Activated CD4-positive, alpha-beta T cell treated with anti-CD3 and anti-CD28 coated beads, Interleukin-2, Interleukin-4, amounts not matched to agents 100 ng/mL and 50 ng/mL, durations not matched to agents 16 hours and 8 hours (primary cell): ENCODE data around the gene TUFT1.

Source experiments
- DNase-seq: peaks from one replicate; pipeline ENCODE4 v3.0.0-alpha.2; 2020; ENCODE audit warnings: low spot score

Gene TUFT1

DNA sequence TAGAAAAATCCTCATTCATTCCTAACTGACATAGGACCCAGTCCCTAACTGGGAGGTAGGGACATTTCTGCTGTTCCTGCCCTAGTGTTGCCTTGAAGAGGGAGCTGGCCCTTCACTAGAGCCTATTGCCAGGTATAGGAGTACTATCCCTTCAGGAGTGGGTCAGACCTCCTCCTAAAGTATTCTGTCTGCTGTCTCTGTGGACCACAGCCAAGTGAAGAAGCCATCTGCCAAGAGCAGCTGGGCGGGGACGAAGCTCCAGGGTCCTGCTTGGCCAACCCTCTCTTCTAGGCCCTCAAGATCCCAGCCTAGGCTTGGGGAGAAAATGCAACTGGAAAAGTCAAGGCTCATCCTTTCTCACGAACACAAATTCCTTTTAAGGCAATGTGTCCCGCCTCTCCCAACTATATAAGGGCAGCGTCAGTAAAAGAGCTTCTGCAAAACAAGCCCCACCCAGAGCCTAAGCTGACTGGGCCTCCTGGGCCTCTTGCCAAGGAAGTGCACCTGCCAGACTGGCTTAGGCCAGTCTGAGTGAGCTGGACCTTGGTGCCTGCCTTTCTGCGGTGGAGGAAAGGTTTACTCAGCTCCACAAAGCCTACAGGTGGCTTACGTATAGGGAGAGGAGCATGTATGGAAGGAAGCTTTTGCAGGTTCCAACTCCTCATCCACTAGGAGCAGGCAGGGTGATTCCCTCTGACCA lies 638 bp upstream of the TUFT1 start:
- peak; percentile 27 for DNase-seq

DNA sequence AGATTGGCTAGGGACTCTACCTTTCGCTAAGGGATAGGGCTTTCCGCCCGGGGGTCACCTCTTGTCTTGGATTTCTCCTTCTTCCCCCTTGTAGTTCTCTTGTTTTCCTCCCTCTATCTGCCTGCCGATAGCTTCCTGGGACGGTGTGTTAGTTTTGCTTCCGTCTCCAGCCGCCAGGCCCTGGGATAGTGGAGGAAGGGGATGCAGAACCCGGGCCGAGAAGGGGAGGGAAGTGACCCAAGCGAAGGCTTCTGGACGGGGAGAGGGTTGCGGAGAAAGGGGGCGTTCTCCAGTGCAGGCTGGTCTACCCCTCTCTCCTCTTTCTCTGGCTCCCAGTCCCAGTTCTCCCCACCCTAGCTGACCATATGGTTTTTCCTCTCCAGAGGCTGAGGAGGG lies 871 bp downstream of the TUFT1 start:
- DNase-seq, result no peak

DNA sequence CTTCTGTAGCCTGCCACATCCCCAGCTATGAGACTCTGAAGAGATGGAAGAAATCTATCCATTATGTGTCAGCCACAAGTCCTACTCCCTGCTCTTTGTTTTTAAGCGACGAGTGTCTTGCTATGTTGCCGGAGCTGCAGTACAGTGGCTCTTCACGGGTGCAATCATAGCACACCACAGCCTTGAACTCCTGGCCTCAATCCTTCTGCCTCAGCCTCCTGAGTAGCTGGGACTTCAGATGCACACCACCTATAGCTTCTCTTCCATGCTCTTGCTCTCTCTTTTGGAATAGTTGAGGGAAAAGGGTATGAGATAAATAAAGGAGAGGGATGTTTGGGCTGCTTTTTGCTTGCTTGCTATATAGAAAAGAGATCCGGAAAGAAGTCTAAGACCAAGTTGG lies 1.6 kb downstream of the TUFT1 start:
- DNase-seq, result no peak

DNA sequence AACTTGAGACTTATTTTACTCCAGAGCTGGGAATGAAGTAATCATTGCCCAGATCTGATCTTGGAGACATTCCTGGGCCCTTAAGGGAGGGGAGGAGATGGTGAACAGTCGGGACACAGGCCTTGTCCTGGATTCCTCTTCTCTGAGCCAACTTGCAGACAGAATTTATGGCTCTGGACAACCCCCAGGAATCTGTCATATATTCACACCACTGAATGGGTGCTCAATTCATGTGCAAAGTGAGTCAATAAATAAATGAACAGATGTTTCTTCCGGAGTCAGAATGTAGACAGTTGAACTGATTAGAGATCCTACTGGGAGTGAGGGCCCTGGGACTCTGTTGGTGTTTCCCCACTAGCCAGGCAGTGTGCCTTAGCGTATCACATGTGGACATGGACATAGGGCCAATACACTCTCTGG lies 2.6 kb downstream of the TUFT1 start:
- no peak for DNase-seq

DNA sequence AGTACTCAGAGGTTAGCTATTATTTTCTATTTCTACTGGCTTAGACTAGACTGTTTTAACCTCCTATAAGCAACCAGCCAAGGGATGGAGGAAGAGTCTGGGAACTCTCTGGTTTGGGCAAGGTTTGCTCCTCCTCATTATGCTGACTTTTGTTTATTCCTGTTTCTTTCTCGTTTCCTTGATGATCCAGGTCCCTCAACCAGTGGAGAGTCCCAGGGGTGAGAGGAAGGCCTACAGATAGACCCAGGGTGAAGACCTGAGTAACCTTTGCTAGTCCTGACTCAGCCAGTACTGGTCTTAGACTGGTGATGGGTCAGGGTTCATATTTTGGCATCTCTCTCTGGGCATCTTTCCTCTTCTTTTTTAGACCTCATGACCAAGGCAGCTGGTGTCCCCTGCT lies 5.4 kb downstream of the TUFT1 start:
- DNase-seq, result no peak

DNA sequence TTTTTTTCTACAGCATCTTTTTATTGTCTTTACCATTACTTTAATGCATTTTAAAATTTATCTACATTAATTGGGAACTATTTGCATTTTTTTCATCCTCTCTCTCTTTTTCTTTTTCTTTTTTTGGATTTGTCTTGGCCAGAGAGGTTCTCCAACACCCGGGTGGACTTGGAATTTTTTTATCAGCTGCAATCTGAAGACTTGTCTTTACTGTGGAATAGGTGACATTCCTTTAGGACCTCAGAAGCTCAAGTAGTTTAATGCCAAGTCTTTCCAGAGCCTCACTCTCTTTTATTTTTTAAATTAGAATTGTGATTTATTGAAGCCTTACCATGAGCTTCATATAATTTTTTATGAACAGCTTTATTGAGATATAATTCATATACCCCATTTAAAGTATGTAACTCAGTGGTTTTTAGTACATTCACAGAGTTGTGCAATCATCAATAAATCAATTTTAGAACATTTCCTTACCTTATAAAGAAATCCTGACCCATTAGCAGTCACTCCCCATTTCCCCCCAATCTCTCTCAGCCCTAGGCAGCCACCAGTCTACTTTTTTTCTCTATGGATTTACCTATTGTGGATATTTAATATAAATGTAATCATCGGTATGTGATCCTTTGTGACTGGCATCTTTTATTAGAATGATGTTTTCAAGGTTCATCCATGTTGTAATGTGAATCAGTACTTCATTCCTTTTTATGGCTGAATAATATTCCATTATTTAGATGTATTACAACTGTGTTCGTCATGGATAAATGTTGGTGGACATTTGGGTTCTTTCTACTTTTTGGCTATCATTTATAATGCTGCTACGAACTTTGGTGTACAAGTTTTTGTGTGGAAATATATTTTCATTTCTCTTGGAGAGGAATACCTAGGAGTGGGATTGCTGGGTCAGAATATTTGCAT lies 6.2 kb downstream of the TUFT1 start:
- DNase-seq, result no peak

DNA sequence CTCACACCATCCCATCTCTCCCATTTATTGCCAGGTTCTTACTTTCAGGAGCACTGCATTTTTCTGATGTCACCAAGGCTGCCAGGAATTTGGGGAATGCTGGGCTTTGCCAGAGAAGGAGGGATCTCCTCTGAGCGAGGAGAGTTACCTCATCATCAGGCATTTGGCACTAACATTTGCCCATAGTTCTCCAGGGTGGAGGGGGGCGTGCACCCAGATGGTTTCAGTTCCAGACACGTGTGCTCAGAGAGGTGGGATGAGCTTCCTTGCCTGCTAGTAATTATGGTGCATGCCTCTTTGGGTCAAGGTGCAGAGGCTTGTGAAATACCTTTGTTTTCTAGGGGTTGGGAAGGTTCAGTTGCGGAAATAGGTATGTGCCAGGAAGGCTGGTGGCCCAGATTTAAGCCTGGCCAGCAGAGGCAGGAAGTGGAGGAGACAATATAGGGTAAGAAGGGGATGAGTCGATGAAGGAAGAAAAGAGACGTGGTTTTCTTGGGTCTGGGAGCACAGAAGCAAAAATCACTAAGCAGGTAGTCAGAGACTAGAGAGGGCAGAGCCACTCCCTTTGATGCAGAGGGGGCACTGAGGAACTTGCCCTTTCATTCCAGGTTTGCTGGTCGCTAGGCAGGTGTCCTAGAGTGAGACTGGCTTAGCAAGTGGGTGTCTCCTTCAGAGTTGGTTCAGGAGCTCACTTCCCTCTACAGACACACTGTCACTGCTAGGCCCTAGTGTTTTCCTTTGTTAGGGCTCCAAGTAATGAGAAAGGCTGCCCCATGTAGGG lies 7.2 kb downstream of the TUFT1 start:
- DNase-seq, result no peak

DNA sequence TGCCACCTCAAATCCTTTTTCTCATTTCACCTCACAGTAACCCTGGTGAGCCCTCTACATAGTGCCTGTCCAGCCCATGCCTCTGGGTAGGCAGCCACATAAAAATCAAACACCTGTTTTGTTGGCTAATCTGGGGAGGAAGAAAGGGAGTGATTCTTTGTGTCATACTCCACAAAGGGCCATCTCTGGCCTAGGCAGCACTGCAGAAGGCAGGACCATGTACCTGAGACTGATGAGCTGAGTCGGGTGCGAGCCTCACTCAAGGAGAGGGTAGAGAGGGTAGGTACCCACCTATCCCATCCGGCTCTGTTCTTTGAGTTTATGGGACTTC lies 7.8 kb downstream of the TUFT1 start:
- DNase-seq, result no peak

DNA sequence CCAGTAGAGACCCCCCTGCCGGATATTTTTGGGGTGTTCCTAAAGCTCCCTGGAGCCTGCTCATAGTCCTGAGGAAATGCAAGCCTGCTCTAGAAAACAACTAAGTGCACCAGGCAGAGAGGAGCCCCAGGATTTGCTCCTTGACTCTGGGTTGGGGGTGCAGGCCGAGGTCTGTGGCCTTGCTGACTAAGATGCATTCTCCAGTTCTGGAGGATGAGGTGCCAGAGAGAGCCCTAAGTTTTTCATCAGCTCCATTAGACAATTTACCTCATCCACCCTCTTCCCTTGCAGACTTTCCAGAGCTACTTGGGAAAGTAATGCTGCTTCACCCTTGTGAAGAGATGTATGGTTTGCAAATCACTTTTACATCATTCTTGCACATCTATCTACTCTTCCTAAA lies 9.1 kb downstream of the TUFT1 start:
- DNase-seq, result no peak

DNA sequence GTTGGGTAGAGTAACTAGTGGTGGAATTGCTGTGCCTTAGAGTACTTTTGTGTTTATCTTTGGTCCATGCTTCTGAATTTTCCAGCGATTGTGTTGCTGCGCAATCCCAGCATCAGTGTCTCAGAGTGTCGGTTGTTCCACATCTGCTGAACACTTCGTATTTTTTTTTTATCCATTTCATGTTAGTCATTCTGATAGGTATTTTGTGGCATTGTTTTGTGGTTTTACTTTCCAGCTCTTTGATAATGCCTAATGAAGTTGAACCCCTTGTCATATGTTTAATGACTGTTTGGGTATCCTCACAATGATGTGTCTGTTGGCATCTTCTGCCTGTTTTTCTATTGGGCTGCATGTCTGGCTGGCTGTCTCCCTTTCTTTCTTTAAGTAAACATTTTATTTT lies 13.6 kb downstream of the TUFT1 start:
- no peak for DNase-seq

DNA sequence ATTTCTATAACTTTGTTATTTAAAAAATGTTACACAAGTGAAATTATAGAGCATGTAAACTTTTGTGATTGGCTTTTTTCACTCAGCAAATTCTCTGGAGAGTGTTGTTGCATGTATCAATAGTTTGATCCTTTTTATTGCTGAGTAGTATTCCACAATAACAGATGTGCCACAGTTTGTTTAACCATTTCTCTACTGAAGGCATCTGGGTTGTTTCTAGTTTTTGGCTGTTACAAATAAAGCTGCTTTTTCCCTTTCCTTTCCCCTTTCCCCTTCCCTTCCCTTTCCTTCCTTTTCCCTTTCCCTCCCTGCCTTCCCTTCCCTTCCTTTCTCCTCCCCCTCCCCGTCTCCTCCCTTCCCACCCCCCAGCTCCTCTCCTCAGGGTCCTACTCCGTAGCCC lies 15.9 kb downstream of the TUFT1 start:
- DNase-seq, result no peak

DNA sequence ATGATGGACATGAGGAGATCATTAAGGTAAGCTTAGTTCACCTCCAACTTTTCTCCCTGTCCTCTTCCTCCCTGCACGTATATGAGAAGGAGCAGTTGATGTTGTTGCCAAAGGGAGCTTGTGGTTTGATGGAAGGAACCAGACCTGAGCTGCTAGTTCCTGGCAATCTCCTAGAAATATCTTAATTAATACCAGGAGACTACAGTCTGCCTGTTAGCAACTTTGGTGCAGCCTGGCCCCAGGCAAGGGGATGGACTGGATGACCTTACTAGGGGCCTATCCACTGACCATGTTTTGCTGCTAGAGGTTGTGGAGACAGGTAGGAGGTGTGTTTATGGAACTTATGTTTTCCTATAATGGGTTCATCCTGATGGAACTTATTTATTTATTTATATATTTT lies 22.6 kb downstream of the TUFT1 start:
- DNase-seq, result no peak

DNA sequence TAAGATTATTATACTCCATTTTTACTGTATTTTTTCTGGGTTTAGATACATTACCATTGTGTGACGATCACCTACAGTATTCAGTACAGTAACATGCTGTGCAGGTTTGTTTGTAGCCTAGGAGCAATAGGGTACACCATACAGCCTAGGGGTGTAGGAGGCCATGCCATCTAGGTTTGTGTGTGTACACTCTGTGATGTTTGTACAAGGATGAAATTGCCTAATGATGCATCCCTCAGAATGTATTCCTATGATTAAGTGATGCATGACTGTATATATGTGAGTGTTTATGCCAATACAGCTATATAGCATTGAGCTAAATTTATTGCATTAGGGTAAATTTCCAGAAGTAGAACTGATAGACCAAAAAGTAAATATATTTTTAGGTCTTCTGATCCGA lies 23.3 kb downstream of the TUFT1 start:
- no peak for DNase-seq

DNA sequence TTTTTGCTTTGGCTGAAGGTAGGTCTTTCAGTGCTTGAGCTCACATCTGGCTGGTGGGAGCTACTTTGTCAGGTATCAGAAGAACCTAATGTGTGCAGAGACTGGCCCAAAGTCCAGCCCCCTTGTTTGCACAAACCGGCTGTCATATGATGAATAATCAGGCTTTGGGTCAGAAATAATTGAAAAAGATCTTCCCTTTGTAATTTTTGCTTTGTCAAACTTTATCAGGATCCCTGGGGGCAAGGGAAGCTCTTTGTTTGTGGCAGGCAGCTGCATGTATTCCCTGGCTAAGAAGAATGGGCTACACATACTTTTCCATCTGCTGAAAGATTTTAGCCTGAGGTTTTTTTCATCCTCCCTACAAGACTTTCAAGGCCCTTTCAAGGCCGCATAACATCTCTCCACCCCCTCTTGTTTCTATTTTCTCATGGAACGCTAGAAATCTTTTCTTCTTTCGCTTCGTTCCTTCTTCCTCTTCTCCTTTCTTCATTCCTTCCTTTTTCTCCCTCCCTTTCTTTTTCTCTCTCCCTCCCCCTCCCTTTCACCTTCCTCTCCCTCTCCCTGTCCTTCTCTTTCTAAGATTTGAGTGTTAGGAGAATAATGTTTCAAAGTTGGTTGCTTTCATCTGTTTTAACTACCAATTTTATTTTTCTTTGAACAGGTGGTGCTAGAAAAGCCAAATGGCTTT lies 25.5 kb downstream of the TUFT1 start:
- no peak for DNase-seq

DNA sequence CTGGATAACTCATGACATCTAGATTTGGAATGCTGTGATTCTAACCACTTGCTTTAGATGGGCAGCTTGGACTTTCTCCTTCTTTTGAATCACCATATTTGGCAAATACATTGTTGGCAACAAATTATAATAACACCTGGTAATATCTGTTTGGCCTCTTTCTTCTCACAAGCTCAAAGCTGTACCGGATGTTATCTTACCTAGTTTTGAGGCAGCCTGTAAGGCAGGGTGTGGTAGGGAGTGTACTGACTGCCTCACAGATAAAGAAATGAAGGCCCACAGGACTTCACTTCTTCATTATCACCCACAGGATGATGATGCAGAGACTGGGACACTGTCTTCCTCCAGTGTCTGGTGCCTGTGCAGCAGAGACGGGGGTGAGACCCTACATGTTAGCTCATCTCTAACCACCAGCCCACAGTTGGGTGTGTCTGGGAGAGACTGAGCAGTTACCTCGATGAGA lies 28.5 kb downstream of the TUFT1 start:
- DNase-seq, result no peak

DNA sequence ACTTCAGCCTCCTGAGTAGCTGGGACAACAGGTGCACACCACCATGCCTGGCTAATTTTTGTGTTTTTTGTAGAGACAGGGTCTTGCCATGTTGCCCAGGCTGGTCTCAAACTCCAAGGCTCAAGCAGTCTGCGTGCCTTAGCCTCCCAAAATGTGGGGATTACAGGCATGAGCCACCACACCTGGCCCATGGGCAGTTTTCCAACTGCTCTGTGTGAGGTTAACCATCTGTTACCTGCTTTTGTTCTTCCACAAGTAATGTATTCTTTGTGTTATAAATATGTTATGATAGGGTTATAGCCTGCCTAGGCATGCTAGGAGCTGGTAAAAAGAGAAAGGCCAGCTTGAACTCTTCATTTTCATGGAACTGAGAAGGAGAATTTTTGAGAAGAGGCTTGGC lies 30.7 kb downstream of the TUFT1 start:
- DNase-seq, result no peak

DNA sequence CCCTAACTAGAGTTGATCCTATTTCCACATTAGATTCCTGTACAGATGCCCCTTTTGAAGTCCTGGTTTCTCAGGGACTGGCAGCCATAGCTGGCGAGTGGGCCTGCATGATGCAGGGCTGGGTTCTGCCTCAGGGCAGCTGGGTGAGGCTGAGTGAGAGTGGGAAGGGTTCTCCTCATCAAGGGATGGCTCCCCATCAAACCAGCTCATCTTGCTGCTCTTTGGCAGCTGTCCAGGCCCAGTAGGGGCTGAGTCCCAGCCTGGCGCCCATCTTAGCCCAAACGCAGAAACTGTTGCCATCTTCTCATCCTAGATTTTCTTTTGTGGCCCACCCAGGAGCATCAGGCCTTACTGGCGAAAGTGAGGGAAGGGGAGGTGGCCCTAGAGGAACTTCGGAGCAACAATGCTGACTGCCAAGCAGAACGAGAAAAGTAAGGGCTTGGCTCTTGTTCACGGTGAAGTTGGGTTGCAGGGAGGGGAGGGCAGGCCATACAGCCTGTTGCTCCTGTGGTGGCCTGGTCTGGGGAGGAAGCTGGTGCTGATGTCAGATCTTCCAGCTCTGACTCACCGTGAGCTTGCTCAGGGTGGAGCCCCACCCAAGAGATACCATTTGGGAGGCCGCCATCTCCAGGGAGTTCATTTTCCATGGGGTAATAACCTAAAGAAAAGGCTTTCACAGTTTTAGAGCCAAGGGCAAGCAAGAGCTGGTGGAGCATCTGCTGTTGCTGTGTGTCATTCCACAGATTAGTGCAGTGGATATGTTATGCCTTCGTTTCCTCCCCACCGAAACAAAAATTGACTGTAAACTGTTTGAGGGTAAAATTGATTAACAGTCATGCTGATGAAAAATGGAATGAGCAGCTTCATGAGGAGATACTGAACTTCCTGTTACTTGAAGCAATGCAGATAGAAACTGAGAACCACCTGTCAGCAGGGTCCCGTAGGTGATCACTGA lies 34.7 kb downstream of the TUFT1 start:
- DNase-seq, result peak; percentile 61

DNA sequence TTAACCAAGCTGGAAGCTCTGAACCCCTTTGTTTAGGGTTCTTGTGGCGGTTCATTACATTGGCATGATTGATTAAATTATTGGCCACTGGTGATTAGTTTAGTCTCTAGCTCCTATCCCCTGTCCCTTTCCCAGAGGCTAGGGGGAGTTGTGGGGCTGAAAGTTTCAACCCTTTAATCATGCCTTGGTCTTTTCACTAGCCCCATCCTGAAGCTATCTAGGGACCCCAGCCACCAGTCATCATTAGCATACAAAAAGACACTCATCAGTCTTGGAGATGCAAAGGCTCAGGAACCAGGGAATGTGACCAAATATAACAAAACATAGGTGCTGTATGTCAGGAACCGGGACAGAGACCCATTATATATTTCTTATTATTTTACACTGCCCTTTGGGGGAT lies 37.1 kb downstream of the TUFT1 start:
- no peak for DNase-seq

DNA sequence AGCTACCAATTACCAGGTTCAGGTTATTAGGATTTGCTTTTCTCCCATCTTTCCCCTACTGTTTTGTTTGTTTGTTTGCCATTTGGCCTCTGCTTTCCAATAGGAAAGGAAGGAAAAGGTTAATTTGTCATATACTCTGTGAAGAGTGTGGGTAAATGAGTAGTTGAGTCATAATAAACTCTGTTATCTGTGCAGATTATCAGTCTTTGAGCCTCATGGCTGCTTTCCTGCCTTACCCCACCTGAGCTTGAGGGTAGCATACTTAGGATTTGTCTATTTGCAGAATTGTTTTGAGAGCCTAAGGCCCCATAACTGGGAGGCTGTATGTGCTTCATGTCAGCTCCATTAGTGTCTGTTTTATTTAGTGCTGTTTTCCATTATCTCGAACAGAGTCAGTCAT lies 38.8 kb downstream of the TUFT1 start:
- peak; percentile 13 for DNase-seq

DNA sequence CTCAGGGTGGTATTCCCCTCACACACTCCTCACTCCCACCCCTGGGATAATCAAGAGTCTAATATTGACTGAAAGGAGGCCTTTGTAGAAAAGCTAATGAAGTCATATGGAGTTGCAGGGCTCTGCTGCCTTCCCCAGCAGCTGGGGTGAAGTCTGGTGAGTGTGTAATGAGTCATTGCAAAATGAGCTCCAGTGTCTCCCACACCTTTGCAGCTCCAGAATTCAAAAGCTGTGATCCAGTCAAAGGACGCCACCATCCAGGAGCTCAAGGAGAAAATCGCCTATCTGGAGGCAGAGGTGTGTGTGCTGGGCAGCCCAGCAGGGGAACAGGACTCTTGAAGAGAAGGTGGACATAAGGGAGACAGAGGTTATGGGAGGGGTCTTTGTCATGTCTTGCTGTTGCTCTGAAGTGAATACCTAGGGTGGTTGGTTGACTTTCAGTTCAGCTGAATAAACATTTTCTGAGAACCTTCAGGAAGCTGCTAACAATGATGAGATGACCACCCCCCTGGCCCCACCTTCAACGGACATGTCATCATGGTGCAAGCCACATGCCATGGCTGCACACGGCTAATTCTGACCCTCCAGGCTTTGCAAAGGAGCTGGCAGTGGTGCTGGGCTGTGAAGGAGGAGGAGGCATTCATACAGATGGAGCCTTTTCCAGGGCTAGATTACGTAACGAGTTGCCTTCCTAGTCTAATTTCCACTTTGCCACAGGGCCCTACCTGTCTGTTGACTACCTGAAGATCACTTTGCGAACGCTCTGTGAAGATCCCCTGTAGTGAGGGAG lies 39.5 kb downstream of the TUFT1 start:
- no peak for DNase-seq
